Activated CD4-positive, alpha-beta T cell treated with anti-CD3 and anti-CD28 coated beads for 48 hours (primary cell): ENCODE data around the gene CEP112.
"Not testable (repeated sequence)": the region's sequence is repeated elsewhere in the genome, so short reads cannot be mapped to it uniquely, and the experiment has no call there.

ENCODE experiments used
- DNase-seq: peaks from one replicate; pipeline ENCODE4 v3.0.0-alpha.2; 2020

CEP112 gene

DNA sequence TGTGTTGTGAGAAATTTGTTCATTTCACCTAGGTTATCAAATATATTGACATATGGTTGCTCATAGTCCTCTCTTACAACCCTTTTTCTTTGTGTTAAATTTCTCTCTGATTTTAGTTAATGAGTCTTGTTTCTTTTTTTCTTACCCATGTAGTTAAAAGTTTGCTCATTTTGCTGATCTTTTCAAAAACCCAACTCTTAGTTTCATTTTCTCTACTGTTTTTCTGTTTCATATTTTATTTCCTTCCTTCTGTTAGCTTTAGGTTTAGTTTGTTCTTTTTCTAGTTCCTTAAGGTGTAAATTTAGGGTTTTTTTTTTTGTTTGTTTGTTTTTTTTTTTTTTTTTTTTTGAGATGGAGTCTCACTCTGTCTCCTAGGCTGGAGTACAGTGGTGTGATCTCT, 42.4 kb downstream of the CEP112 start:
- DNase-seq: no peak

DNA sequence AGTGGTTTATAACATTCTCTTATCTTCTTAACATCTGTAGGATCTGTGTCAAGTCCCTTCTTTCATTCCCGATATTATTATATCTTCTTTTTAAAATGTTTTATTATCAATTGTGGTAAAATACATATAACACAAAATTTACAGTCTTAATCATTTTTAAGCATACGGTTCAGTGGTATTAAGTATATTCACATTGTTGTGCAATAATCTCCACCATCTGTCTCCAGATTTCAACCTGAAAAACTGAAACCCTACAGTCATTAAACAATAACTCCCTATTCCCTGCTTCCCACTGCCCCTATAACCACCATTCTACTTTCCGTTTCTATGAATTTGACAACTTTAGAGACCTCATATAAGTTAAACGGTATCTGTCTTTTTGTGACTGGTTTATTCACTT, 45.5 kb downstream of the CEP112 start:
- no peak for DNase-seq

DNA sequence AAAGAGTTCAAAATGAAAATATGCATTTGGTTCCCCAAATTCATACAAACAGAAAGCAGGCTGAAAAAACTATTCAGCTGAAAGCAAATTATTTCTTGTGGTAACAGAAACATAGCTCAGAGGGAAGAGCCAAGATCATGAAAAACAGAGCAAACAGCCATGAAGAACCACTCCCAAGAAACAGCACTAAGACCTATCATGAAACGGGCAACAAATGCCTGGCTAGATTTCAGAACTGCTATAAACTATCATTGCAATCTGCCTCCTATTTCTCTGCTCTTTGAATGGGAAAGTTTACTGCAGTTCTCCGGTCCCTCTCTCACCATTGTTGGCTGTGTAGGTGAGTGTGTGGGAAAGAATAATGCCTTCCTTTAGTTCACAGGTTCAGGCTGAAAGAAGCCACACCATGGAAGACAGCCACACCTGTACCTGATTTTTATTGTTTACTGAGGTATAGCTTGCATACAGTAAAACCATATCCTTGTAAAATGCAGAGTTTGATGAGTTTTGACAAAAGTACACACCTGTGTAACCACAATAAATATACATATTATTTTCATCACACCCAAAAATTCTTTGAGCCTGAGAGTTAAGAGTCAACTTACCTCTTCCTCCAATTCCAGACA, 48.2 kb downstream of the CEP112 start:
- no peak for DNase-seq

DNA sequence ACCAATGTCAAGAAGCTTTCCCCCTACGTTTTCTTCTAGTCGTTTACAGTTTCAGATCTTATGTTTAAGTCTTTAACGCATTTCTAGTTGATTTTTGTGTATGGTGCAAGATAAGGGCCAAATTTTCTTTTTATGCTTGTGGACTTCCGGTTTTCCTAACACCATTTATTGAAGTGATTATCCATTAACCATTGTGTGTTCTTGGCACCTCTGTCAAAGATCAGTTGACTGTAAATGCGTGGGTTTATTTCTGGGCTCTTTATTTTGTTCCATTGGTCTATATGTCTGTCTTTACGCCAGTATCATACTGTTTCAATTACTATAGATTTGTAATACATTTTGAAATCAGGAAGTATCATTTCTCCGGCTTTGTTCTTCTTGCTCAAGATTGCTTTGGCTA, 49.5 kb downstream of the CEP112 start:
- DNase-seq: no peak

DNA sequence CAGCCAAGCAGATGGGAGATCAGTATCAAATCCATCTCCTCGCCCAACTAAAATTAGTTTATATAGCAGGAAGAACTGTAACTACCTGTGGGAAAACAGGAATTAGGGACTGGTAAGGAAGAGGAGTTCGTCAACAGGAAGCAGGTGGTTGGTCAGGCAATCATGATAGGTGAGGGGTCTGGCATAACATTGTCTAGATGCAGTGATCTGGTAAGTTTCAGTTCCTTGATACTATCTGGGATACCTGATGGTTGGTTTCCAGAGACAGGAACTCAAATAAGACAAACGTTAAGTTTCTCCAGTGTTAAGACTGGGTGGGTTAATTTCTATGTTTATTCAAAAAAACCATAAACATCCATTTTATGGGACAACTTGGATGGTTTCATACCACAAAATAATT, 53.8 kb downstream of the CEP112 start:
- no peak for DNase-seq

DNA sequence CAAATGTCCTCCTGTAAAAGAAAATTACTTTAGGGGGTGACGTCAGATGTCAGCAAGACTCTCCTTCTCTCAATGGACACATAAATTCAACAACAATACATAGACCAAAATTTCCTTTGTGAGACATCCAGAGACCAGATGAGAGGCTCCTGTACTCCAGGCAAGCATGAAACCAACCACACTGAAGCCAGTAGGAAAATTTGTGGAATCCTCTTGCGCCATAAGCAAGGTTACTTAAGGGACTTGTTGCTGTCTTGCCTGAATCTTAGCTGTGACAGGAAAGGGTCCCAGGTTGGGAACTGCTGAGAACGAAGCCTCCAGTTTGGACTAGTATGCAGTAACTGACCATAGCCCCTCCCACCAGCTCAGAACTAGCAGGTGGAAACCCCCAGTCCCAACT, 56.0 kb downstream of the CEP112 start:
- no peak for DNase-seq

DNA sequence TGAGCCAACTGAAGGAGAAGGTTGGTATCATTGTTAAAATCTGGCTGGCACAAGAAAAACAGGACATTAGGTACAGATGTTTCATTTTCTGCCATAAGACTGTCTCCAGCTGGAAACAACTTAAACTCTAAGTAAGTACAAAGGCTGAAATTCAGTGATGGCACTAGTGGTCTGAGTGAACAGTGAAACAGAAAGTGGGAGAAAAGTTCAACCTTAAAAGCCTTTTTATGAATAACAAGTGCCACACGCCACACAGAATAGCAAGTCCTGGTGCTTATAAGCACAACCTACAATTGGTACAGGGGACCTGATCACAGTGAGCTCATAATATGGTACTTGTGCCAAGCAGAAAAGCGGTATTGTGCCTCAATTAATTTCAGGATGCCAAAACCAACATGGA, 56.7 kb downstream of the CEP112 start:
- DNase-seq: no peak

DNA sequence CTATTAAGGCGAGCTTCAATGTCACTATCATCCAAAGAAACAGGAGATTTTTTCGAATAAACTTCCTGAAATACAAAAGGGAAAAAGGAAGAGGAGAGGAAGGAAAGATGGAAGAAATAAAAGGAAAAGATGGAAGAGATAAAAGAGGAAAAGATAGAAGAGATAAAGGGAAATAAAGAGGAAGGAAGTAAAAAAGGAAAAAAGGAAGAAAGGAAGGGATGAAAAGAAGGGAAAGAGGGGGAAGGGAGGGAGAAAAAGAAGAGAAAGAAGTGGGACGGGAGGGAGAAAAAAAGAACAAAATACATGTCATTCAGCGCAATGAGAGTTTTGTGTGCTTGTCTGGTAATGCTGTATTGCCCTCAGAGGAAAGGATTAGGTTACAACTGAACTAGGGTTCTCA, 62.2 kb downstream of the CEP112 start:
- DNase-seq: no peak

DNA sequence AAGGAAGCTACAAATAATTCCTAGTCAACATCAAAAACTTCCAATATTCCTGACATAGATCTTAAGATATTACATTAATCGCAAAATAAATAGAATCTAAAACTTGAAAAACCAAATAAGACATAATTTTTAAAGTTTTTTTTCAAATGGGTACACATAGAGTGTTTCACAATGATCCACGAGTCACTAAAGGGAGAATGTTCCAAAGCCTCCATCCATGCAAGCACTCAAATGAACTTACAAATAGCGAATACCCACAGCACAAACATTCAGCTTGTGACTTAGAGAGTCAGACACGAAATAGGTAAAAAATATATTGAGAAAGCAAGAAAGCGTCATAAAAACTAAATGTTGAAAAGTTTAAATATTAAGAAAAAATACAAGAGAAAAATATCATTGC, 65.7 kb downstream of the CEP112 start:
- DNase-seq: no peak

DNA sequence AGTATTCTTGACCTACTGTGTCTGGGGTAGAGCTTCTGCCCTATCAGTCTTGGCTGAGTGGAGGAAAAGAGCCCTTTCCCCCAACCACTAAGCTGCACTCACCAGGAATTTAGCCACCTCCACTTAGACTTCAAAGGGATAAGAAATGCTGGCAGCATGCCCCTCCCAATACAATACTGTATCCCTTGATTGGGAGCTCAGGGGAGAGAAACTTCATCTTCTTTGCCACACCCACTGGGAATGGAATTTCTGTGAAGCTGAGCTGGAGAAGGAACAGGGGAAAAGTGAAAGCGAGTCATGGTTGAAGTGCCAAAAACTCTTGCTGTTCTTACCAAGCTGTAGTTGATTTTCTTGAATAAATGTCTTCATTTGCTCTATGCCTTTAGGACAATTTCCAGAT, 68.8 kb downstream of the CEP112 start:
- DNase-seq: no peak

DNA sequence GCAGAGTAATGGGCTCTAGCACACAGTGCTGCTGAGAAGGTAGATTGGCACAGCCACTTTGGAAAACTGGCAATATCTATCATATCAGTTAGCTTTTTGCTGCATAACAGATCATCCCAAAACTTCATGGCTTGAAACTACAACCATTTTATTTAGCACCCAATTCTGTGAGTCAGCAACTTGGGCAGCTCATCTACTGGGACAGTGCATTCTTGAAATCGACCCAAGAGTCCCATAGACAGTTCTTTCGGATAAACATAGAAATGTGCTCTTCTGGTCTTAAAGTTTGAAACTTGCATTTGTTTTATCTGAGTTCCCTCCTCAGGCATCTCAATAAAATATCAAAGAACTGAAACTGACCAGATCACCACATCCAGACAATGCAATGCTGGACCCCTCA, 76.7 kb downstream of the CEP112 start:
- DNase-seq: no peak

DNA sequence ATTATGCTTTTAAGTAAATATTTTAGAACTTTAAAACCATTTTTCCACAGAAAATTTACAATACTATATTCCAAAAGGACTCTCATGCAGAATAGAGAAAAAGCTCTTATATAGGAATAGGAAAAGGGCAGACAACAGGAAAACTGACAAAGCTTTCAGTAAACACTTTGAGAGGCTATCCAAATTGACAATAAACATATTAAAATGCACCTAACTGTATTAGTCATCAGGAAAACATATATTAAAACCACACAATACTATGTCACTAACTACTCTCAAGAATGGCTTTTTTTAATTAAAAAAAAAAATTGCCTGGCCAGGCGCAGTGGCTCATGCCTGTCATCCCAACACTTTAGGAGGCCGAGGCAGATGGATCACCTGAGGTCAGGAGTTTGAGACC, 77.3 kb downstream of the CEP112 start:
- DNase-seq: no peak

DNA sequence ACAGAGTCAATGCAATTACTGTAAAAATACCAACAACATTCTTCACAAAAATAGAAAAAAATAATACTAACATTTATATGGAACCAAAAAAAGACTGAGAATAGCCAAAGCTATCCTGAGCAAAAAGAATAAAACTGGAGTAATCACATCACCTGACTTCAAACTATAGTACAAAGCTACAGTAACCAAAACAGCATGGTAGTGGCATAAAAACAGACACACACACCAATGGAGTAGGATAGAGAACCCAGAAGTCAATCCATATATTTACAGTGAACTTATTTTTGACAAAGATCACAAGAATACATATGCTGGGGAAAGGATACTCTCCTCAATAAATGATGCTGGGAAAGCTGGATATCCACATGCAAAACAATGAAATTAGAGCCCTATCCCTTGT, 84.2 kb downstream of the CEP112 start:
- no peak for DNase-seq

DNA sequence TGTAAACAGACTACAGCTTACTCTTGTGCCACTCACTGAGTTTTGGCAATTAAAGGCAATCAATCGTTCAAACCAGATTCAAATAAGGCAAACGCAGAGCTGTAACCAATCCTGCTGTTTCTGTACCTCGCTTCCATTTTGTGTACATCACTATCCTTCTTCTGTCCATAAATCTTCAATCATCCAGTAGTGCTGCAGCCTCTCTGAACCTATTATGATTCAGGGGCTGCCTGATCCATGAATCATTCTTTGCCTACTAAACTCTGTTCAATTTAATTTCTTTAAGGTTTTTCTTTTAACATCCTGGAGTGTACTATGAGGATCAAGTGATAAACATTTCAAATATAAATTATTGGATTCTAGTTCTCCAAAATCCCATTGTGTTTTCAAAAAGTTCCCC, 93.9 kb downstream of the CEP112 start:
- DNase-seq: no peak

DNA sequence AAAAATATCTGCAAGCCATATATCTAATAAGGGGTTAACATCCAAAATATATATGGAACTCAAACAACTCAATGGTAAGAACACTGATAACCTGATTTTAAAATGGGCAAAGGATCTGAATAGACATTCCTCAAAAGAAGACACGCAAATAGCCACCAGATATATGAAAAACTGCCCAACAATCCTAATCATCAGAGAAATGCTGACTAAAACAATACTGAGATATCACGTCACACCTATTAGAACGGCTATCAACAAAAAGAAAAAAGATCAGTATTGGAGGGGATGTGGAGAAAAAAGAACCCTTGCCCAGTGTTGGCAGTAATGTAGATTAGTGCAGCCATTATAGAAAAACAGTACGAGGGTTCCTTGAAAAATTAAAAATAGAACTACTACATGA, 97.2 kb downstream of the CEP112 start:
- DNase-seq: no peak

DNA sequence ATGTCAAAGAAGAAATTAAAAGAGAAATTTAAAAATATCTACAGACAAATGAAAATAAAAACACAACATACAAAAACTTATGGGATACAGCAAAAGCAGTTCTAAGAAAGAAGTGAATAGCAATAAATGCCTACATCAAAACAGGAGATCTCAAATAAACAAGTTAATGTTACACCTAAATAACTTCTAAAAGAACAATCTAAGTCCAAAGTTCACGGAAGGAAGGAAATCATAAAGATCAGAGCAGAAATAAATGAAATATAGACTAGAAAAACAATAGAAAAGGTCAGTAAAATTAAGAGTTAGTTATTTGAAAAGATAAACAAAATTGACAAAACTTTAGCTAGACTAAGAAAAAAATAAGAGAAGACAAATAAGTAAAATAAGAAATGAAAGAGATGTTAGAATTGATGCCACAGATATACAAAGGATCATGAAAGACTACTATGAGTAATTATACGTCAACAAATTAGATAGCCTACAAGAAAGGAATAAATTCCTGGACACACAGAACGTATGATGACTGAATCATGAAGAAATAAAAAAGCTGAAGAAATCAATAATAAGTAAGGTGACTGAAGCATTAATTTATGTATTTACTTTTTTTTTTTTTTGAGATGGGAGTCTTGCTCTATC, 100.4 kb downstream of the CEP112 start:
- no peak for DNase-seq

DNA sequence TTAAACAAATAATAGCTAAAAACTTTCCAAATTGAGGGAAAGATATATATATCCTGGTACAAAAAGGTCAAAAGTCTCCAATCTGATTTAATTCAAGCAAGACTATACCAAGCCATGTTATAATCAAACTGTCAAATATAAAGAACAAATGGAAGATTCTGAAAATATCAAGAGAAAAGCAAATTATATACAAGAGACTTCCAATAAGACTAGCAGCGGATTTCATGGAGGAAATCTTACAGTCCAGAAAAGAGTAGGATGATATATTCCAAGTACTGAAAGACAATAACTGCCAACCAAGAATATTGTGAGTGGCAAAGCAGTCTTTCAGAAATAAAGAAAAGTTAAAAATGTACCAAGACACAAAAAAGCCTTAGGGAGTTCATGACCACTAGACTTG, 102.2 kb downstream of the CEP112 start:
- DNase-seq: no peak

DNA sequence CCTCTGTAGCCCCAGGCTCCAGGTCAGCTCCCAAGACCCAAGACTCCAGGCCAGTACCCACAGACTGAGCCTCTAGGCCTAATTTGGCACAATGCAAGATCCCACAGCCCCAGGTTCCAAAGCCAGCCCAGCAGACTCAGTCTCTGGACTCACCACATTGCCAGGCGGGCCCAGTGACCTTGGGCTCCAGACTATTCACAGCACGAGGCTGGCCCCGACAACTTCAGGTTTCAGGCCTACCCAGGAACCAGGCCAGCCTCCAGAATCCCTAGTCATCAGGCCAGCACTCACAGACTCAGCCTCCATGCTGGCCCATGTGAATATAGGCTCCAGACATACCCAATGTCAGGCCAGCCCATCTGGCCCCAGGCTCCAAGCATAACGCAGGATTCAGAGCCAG, 103.8 kb downstream of the CEP112 start:
- DNase-seq: no peak

DNA sequence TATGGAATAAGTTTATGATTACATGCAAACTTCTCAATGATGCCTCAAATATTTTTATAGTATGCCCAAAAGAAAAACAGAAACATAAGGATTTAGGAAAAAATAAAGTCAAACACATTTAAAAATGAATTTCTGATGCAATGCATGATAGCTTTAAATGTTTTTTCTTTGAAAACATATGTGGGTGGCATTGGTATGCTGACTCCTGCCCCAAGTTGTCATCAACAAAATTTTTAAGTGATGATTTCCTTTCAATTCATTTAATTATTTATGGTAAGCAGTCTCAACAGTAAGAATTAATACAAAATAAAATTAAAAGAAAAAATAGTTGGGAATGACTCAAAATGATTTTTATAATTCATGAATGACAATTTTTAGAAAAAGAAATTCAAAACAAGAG, 104.9 kb downstream of the CEP112 start:
- DNase-seq: no peak

DNA sequence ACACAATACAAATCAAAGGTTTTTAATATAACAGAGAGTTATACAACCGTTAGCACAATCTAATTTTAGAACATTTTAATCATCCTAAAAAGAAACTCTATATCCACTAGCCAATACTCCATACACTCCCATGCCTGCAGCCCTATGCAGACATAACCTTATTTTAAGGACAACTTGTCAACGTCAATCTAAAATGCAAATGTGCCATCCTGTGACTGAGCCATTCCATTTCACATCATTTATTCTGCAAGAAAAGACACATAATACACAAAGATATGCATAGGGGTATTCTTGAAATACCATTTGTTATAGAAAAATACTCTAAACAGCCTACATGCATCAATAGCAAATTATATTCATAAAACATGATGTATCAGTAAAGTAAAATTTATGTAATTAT, 106.7 kb downstream of the CEP112 start:
- no peak for DNase-seq

DNA sequence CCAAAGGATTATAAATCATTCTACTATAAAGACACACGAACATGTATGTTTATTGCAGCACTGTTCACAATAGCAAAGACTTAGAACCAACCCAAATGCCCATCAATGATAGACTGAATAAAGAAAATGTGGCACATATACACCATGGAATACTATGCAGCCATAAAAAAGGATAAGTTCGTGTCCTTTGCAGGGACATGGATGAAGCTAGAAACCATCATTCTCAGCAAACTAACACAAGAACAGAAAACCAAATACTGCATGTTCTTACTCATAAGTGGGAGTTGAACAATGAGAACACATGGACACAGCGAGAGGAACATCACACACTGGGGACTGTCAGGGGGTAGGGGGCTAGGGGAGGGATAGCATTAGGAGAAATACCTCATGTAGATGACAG, 111.3 kb downstream of the CEP112 start:
- not testable (repeated sequence) for DNase-seq

DNA sequence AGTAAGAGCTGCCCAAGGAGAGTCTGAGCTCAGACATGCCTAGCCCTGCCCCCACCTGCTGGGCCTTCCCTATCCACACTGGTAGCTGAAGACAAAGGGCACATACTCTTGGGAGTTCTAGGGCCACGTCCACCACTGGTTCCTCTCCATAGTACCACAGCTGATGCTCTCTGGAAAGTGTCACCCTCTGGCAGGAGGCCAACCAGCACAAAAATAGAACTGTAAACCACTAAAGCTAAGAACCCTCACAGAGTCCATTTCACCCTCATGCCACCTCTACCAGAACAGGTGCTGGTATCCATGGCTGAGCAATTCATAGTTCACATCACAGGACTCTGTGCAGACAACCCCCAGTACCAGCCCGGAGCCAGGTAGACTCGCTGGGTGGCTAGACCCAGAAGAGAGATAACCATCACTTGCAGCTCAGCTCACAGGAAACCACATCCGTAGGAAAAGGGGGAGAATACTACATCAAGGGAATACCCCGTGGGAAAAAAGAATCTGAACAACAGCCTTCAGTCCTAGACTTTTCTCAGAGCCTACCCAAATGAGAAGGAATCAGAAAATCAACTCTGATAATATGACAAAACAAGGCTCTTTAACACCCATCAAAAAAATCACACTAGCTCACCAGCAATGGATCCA, 115.3 kb downstream of the CEP112 start:
- DNase-seq: no peak

DNA sequence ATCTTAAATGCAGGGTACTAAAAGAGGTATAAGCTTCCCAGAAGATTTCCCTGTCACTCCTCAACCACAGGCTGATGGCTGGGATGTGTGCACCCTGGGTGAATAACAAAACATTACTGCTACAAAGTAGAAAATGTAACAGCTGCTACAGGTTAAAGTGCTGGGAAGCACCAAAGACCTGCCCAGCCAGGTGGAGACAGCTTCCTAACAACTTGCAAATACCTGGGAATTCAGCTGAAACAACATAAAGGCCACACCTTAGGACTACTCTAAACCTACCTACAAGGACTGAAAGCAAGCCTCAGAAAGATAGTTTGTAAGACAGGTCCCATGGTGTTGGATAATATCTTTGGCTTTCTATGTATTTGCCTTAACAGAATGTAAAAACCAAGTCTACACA, 118.5 kb downstream of the CEP112 start:
- DNase-seq: no peak

DNA sequence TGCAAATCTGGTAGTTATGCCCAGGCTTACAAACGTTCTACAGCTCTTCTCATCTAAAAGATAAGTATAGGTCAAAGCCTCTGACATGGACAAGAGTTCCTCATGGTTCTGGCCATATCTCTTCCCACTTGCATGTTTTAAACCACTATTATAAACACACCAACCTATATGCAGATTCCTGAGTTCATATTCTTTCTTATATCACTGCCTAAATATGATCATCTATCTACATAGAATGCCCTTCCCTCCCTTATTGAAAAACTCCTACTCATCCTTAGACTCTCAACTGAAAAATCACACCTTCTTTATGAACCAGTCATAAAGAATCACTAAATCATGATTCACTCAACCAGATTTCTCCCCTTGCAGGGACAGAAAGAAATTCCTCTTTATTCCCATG, 128.2 kb downstream of the CEP112 start:
- no peak for DNase-seq

DNA sequence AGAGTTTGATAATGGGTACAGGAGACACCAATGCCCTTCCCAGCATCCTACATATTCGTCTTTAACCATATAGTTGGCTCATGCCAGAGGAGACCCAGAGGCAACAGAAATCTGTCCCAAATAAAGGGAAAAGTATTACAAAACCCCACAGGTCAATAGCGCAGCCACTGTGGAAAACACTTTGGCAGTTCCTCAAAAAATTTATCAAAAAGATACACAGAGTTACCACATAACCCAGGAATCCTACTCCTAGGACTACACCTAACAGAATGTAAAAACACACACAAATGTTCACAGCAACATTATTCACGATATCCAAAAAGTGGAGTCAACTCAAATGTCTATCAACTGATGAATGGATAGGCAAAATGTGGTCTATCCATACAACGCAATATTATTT, 135.8 kb downstream of the CEP112 start:
- DNase-seq: no peak
